Keratinocyte (primary cell): ENCODE data around the gene KIFC3. TPM values are rescaled to one million over a fixed set of nuclear protein-coding genes. Genes with fewer than 3 reads are reported as not detected.
"Not testable (repeated sequence)": the region's sequence is repeated elsewhere in the genome, so short reads cannot be mapped to it uniquely, and the experiment has no call there.

ENCODE experiments used
- DNase-seq: peaks from one replicate; pipeline ENCODE4 v3.0.0-alpha.2; 2011; ENCODE audit warnings: low read depth, missing footprints, low spot score
- FAIRE-seq: peaks from 2 replicates; lab custom pipeline; 2011; peaks lifted over from hg19 to GRCh38; lab: Jason Lieb, UNC
- H2AFZ ChIP-seq: 2 replicates; pipeline ENCODE4 v1.6.0; 2012; ENCODE audit warnings: low read length, control low read depth, inconsistent platforms; ENCODE audit not compliant: control insufficient read depth
- H3K27ac ChIP-seq: 2 replicates; pipeline ENCODE4 v1.5.1; 2011; ENCODE audit warnings: low read length; ENCODE audit not compliant: control insufficient read depth, insufficient read depth
- H3K27me3 ChIP-seq: 3 replicates; pipeline ENCODE4 v1.6.0; 2011; ENCODE audit warnings: low read length; ENCODE audit not compliant: control insufficient read depth, insufficient read depth; ENCODE audit errors: extremely low read depth
- H3K36me3 ChIP-seq, 2 experiments: 2 replicates in 1 of 2; 3 replicates in 1 of 2; pipeline ENCODE4 v1.5.1; 2011; ENCODE audit warnings: low read length in 2 of 2, mild to moderate bottlenecking in 1 of 2; ENCODE audit not compliant: control insufficient read depth in 2 of 2, insufficient read depth in 2 of 2; ENCODE audit errors: extremely low read depth in 1 of 2
- H3K4me1 ChIP-seq: 3 replicates; pipeline ENCODE4 v1.5.1; 2011; ENCODE audit warnings: low read length; ENCODE audit not compliant: control insufficient read depth, insufficient read depth; ENCODE audit errors: extremely low read depth
- H3K4me2 ChIP-seq: 3 replicates; pipeline ENCODE4 v1.6.0; 2011; ENCODE audit warnings: low read depth, low read length; ENCODE audit not compliant: control insufficient read depth, insufficient read depth; ENCODE audit errors: extremely low read depth
- H3K4me3 ChIP-seq, 3 experiments: fragments of 200-600 bp in 1 of 3; sonication (generic) in 1 of 3; 2 replicates in 2 of 3; 3 replicates in 1 of 3; pipeline ENCODE4 v1.5.1; 2011 to 2016; ENCODE audit warnings: low read length in 3 of 3, mild to moderate bottlenecking in 3 of 3, control low read depth in 2 of 3, inconsistent platforms in 1 of 3, low read depth in 1 of 3, mixed read lengths in 1 of 3, mixed run types in 1 of 3, moderate library complexity in 1 of 3; ENCODE audit not compliant: control insufficient read depth in 2 of 3, insufficient read depth in 2 of 3; ENCODE audit errors: extremely low read depth in 1 of 3
- H3K79me2 ChIP-seq: 2 replicates; pipeline ENCODE4 v1.6.0; 2012; ENCODE audit warnings: low read length; ENCODE audit not compliant: control insufficient read depth, insufficient read depth
- H3K9ac ChIP-seq: 3 replicates; pipeline ENCODE4 v1.6.0; 2011; ENCODE audit warnings: low read length; ENCODE audit not compliant: control insufficient read depth, insufficient read depth; ENCODE audit errors: extremely low read depth
- H3K9me1 ChIP-seq: 3 replicates; pipeline ENCODE4 v1.6.0; 2011; ENCODE audit warnings: low read length; ENCODE audit not compliant: control insufficient read depth, insufficient read depth; ENCODE audit errors: extremely low read depth
- H3K9me3 ChIP-seq: 2 replicates; pipeline ENCODE4 v1.5.1; 2012; ENCODE audit warnings: low read depth, low read length; ENCODE audit not compliant: control insufficient read depth
- H4K20me1 ChIP-seq: 3 replicates; pipeline ENCODE4 v1.6.0; 2011; ENCODE audit warnings: low read length; ENCODE audit not compliant: control insufficient read depth, insufficient read depth; ENCODE audit errors: extremely low read depth
- CTCF ChIP-seq, 3 experiments: IDR thresholded peaks in 1 of 3; conservative IDR thresholded peaks in 1 of 3; optimal IDR thresholded peaks in 1 of 3; 2 replicates in 2 of 3; 3 replicates in 1 of 3; pipeline versions ENCODE3 to v1.5.1; 2011; ENCODE audit warnings: low read length in 3 of 3, mild to moderate bottlenecking in 3 of 3, moderate library complexity in 2 of 3, control low read depth in 1 of 3, inconsistent platforms in 1 of 3; ENCODE audit not compliant: insufficient read depth in 2 of 3; ENCODE audit errors: extremely low read depth in 1 of 3
- EZH2 ChIP-seq: IDR thresholded peaks from one replicate; pipeline ENCODE4 v1.6.1; 2012; ENCODE audit warnings: inconsistent platforms, mild to moderate bottlenecking, low read length, moderate library complexity
- dilution Hi-C: fragments of 300-500 bp; cut with MboI; formaldehyde crosslinking; loops from one replicate; pipeline ENCODE4 v1.7.0; 2020; ENCODE audit warnings: low sequenced_read_pairs; ENCODE audit not compliant: extremely low pct_ligation_motif_present
- polyA plus RNA-seq, 5 experiments: library from polyadenylated mRNA; depleted of rRNA in 3 of 5; stranded (reverse) in 3 of 5; stranded (forward) in 1 of 5; unstranded in 1 of 5; fragments of >200 nt; gene quantifications; 1 replicate in 1 of 5; 2 replicates in 3 of 5; 3 replicates in 1 of 5; pipeline versions ENCODE4 v1.2.1 to v1.2.3, GENCODE V29; 2011 to 2012; ENCODE audit warnings: missing spikeins in 2 of 5, low read depth in 1 of 5, low replicate concordance in 1 of 5

Gene KIFC3
- polyA plus RNA-seq, 1 donor (not counting 4 experiments of a cell fraction or from before 2014, with no cell fraction given): 22.7 TPM

DNA sequence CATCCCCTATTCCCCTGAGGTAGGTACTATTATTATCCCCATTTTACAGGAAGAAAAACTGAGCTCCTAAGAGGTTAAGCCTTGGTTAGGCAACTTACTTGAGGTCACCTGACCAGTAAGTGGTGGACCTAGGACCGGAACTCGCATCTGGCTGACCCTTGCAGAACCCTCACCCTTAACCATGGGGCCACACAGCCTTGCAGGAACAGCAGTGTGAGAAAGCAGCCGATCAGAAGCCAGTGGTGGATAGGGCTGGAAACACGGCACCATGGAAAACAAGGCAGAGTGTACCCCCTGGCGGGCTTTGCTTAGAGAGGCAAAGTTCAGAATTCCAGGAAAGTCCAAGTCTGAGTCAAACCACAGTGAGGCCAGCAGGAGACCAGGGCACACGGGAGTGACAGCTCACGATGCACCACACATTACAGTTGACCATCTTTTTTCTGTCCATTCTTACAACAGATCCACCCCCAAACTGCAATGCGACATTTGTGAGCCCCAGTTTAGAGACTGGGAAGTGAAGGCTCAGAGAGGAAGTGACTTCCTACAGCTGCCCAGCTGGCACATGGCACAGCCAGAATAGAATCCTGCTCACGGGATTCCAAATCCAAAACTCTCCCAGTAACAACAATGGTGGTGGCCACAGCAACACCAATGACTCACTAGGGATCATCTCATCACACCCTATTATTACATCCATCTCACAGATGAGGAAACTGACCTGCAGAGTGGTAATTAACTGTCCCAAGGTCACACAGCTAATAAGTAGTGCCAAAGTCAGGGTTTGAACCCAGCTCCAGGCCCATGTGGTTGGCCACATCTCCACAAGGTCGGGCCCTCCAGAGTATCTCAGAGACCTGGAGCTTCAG, 20.3 kb downstream of the KIFC3 start:
- no peaks in the 10 kb centered on the region for H4K20me1 ChIP-seq
- no peaks in the 10 kb centered on the region for H3K4me1 ChIP-seq
- no peak for TF ChIP-seq CTCF (optimal IDR thresholded peaks at IDR 0.05 in 1 of 3, IDR thresholded peaks at IDR 0.05 in 1 of 3, conservative IDR thresholded peaks at IDR 0.05 in 1 of 3; ENCODE audit: extremely low read depth in 1 of 3, insufficient read depth in 2 of 3, low read length in 3 of 3)
- no peak for TF ChIP-seq EZH2
- no peaks in the 10 kb centered on the region for H3K27me3 ChIP-seq
- no peak overlapping the region for H3K9ac ChIP-seq
- H3K4me2 ChIP-seq: no peak overlapping the region
- H3K27ac ChIP-seq: no peak overlapping the region
- H3K4me3 ChIP-seq: no peak overlapping the region
- peaks cover 10% of the 10 kb centered on the region for H3K79me2 ChIP-seq
- no peaks in the 10 kb centered on the region for H3K9me3 ChIP-seq
- no peak overlapping the region for H2AFZ ChIP-seq
- FAIRE-seq: no peak
- H3K9me1 ChIP-seq: no peaks in the 10 kb centered on the region
- dilution Hi-C loops: no loop called here
- peaks cover 14 to 34% of the 10 kb centered on the region in 2 experiments for H3K36me3 ChIP-seq
- no peak for DNase-seq

DNA sequence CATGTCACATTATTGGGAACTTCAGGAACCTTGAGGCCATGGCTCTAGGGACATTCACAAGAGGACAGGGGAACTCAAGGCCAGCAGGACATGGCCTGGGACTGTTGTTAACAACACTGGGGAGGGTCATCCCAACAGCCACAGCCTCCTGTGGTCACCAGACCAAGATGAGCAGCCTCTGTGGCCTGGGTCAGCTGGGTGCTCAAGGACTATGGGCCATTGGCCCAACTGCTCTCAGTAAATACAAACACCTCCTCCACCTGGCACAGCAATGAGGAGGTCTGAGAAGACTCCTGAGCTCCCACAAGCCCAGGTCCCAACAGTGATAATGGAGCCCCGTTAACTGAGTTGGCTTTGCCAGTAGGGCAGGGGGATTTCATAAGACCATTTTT, 20.9 kb downstream of the KIFC3 start:
- Histone ChIP-seq H3K27me3 (no peaks in the 10 kb centered on the region), H3K36me3 (peaks cover 16 to 36% of the 10 kb centered on the region in 2 experiments), H3K4me3 (no peak overlapping the region), H3K79me2 (peaks cover 10% of the 10 kb centered on the region), H3K4me2 (no peak overlapping the region), H4K20me1 (no peaks in the 10 kb centered on the region), H3K9ac (no peak overlapping the region), H3K9me1 (no peaks in the 10 kb centered on the region), H3K27ac (no peak overlapping the region), H3K4me1 (no peaks in the 10 kb centered on the region), H2AFZ (no peak overlapping the region), H3K9me3 (no peaks in the 10 kb centered on the region)
- dilution Hi-C loops: no loop called here
- no peak for DNase-seq
- no peak for FAIRE-seq
- TF ChIP-seq CTCF (optimal IDR thresholded peaks at IDR 0.05 in 1 of 3, IDR thresholded peaks at IDR 0.05 in 1 of 3, conservative IDR thresholded peaks at IDR 0.05 in 1 of 3; ENCODE audit: extremely low read depth in 1 of 3, insufficient read depth in 2 of 3, low read length in 3 of 3) (no peak), EZH2 (no peak)

DNA sequence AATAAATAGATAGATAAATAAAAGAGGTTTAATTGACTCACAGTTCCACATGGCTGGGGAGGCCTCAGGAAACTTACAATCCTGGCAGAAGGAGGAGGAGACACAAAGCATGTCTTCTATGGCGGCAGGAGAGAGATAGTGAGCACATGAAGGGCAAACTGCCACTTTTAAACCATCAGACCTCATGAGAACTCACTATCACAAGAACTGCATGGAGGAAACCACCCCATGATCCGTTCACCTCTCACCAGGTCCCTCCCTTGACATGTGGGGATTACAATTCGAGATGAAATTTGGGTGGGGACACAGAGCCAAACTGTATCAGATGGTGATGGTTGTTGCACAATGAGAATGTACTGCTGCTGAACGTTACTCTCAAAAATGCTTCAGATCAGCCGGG, 22.5 kb downstream of the KIFC3 start:
- DNase-seq, FAIRE-seq, H3K4me1 ChIP-seq, H3K9me1 ChIP-seq, dilution Hi-C loops, H3K4me2 ChIP-seq, H3K9me3 ChIP-seq, H3K27ac ChIP-seq, H3K4me3 ChIP-seq, H2AFZ ChIP-seq, H3K9ac ChIP-seq, H4K20me1 ChIP-seq, H3K27me3 ChIP-seq: not testable (repeated sequence)
- Histone ChIP-seq H3K79me2 (peaks cover 10% of the 10 kb centered on the region), H3K36me3 (peaks cover 27 to 46% of the 10 kb centered on the region in 2 experiments)
